Aortic smooth muscle cell (primary cell): ENCODE measurements around the gene TEX13D. TPM values are rescaled to one million over a fixed set of nuclear protein-coding genes. Genes with fewer than 3 reads are reported as not detected.

Source experiments
- total RNA-seq: library from RNA; depleted of rRNA; stranded (reverse); fragments of >200 nt; gene quantifications from 2 replicates; pipeline ENCODE4 v1.2.3, GENCODE V29; 2014

The TEX13D gene
- total RNA-seq, result not detected in 2 replicates

GRCh38 chrX:124332481-124333424 is at the start of gene TEX13D:
TSS of gene TEX13D (plus strand) at chrX:124332660. CDS start at chrX:124332918, 258 bp downstream.

GRCh38 chrX:124346117-124346876 is 13.8 kb downstream of the TEX13D start, which contains the start of gene SH2D1A:
TSS of gene SH2D1A (plus strand) at chrX:124346563. CDS start at chrX:124346643, 80 bp downstream.

Other genes with a start within 250 kb of the TEX13D start
- not detected in 2 replicates for gene SH2D1A, start 13.9 kb downstream of the TEX13D start, total RNA-seq